NT2/D1 (cell line): ENCODE measurements around the gene MYO7A.

Source experiments
- DNase-seq: peaks from one replicate; pipeline ENCODE4 v3.0.0-alpha.2; 2011; ENCODE audit warnings: low read depth, low spot score
- H3K27me3 ChIP-seq: 2 replicates; pipeline ENCODE4 v1.6.0; 2011; ENCODE audit warnings: mild to moderate bottlenecking; ENCODE audit not compliant: insufficient read length, insufficient read depth
- H3K36me3 ChIP-seq: 2 replicates; pipeline ENCODE4 v1.6.1; 2011; ENCODE audit warnings: mild to moderate bottlenecking, low read length, mixed read lengths; ENCODE audit not compliant: insufficient read depth, insufficient read length
- H3K4me1 ChIP-seq: 2 replicates; pipeline ENCODE4 v1.5.1; 2011; ENCODE audit not compliant: insufficient read depth, insufficient read length
- H3K4me3 ChIP-seq: 2 replicates; pipeline ENCODE4 v1.5.1; 2011; ENCODE audit warnings: low read depth; ENCODE audit not compliant: insufficient read length
- H3K9ac ChIP-seq: 2 replicates; pipeline ENCODE4 v1.6.0; 2011; ENCODE audit warnings: low read depth; ENCODE audit not compliant: insufficient read length
- H3K9me3 ChIP-seq: 2 replicates; pipeline ENCODE4 v1.5.1; 2011; ENCODE audit warnings: mild to moderate bottlenecking, low read length; ENCODE audit not compliant: insufficient read depth
- SUZ12 ChIP-seq: IDR thresholded peaks from 2 replicates; pipeline ENCODE4 v1.6.1; 2011; ENCODE audit not compliant: insufficient read length, insufficient read depth; ENCODE audit errors: extremely low read depth
- YY1 ChIP-seq: IDR thresholded peaks from 2 replicates; pipeline ENCODE4 v1.6.1; 2011; ENCODE audit not compliant: insufficient read length, insufficient read depth
- ZNF274 ChIP-seq: IDR thresholded peaks from 2 replicates; pipeline ENCODE4 v1.6.1; 2011; ENCODE audit warnings: mild to moderate bottlenecking, low read depth, low read length

Gene MYO7A

DNA sequence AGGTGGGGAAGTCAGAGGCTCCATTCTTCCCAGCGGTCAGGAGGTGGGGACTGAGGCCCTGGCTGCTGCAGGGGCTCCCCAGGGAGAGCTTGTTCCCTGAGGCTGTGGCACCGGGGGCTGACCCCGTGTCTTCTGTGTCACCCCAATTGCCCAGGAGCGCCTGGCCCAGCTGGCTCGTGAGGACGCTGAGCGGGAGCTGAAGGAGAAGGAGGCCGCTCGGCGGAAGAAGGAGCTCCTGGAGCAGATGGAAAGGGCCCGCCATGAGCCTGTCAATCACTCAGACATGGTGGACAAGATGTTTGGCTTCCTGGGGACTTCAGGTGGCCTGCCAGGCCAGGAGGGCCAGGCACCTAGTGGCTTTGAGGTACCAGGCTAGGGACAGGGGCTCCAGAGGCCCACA, 53.2 kb downstream of the MYO7A start:
- Histone ChIP-seq H3K36me3 (no peaks in the 10 kb centered on the region), H3K27me3 (no peaks in the 10 kb centered on the region), H3K4me3 (no peak overlapping the region), H3K4me1 (peaks cover 2% of the 10 kb centered on the region), H3K9me3 (no peaks in the 10 kb centered on the region), H3K9ac (no peak overlapping the region)
- no peak for DNase-seq
- TF ChIP-seq ZNF274 (no peak), YY1 (no peak), SUZ12 (no peak)

DNA sequence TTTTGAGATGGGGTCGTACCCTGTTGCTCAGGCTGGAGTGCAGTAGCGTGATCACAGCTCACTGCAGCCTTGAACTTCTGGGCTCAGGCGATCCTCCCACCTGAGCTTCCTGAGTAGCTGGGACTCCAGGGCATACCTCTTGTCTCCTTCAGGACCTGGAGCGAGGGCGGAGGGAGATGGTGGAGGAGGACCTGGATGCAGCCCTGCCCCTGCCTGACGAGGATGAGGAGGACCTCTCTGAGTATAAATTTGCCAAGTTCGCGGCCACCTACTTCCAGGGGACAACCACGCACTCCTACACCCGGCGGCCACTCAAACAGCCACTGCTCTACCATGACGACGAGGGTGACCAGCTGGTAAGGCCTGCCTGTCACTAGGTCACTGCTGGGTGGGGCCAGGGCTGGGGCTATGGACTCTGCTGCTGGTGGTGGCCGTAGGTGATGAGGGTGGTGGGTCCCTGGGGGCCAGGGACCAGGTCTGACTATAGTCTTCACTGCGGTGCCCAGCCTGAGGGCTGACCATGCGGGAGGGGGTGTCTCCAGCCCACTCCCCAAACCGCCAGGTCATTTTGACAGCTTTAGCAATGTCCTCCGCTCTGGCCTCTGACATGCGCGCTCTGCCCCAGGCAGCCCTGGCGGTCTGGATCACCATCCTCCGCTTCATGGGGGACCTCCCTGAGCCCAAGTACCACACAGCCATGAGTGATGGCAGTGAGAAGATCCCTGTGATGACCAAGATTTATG, 53.9 kb downstream of the MYO7A start:
- Histone ChIP-seq H3K9me3 (no peaks in the 10 kb centered on the region), H3K4me1 (no peaks in the 10 kb centered on the region), H3K4me3 (no peak overlapping the region), H3K9ac (no peak overlapping the region), H3K27me3 (no peaks in the 10 kb centered on the region), H3K36me3 (no peaks in the 10 kb centered on the region)
- no peak for DNase-seq
- no peak for TF ChIP-seq ZNF274
- TF ChIP-seq SUZ12, result no peak
- no peak for TF ChIP-seq YY1

DNA sequence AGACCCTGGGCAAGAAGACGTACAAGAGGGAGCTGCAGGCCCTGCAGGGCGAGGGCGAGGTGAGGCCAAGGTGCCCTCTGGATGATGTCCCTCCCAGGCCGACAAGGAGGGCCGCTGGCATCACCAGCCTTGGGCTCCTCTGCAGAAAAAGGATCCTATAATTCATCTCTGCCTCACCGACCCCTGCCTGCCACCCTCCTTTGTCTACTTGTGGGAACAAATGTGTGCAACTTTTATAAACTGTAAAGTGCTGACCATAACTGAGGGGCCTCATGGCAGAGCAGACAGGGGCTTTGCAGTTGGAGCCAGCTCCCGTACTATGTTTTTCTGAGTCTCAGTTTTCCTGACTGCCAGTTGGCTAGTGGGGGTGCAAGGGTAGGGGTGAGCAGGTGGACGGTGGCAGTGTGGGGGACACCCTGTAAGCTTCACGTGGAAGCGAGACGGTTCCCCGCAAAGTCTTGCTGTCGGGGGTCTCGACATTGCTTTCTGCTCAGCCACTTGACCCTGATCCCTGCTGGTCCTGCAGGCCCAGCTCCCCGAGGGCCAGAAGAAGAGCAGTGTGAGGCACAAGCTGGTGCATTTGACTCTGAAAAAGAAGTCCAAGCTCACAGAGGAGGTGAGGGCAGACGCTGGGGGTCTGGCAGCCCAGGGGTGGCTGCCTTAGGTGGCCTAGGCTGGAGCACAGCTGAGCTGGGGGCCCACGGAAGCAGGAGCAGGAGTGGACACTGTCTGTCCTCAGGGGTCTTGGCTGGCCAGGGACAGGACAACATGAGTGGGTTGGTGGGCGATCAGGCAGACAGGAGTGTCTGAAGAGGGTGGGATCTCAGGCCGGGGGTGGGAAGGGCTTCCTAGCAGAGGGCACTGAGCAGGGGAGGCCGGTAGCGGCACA, 54.7 kb downstream of the MYO7A start:
- Histone ChIP-seq H3K27me3 (no peaks in the 10 kb centered on the region), H3K9me3 (no peaks in the 10 kb centered on the region), H3K36me3 (no peaks in the 10 kb centered on the region), H3K4me3 (no peak overlapping the region), H3K9ac (no peak overlapping the region), H3K4me1 (no peaks in the 10 kb centered on the region)
- no peak for DNase-seq
- TF ChIP-seq YY1 (no peak), SUZ12 (no peak), ZNF274 (no peak)

DNA sequence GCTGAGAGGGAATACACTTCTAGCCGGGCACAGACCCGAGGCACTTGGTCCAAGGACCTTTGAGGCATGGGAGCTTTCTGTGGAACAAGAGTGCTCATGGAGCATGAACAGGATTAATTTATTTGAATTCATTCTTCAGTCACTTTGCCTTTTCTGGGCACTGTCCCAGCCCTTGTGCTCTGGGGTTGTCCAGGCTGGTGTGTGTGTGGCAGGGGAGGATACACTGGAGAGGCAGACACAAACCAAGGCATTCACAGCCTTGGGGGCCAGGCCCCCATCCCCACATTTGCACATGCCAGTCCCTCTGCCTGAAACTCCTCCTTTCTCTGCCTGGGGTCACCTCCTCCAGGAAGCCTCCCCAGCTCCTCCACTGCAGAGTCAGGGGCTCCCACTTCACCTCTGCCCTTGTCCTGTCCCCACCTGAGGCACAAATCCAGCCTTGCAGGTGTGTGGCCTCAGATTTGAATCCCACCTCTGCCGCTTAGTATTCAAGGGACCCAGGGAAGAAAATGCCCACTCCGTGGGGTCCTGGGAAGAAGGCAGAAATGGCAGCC, 55.5 kb downstream of the MYO7A start:
- no peak for TF ChIP-seq ZNF274
- no peak for TF ChIP-seq SUZ12
- TF ChIP-seq YY1, result no peak
- Histone ChIP-seq H3K4me3 (no peak overlapping the region), H3K9ac (no peak overlapping the region), H3K36me3 (no peaks in the 10 kb centered on the region), H3K9me3 (no peaks in the 10 kb centered on the region), H3K4me1 (no peaks in the 10 kb centered on the region), H3K27me3 (no peaks in the 10 kb centered on the region)
- DNase-seq, result no peak

DNA sequence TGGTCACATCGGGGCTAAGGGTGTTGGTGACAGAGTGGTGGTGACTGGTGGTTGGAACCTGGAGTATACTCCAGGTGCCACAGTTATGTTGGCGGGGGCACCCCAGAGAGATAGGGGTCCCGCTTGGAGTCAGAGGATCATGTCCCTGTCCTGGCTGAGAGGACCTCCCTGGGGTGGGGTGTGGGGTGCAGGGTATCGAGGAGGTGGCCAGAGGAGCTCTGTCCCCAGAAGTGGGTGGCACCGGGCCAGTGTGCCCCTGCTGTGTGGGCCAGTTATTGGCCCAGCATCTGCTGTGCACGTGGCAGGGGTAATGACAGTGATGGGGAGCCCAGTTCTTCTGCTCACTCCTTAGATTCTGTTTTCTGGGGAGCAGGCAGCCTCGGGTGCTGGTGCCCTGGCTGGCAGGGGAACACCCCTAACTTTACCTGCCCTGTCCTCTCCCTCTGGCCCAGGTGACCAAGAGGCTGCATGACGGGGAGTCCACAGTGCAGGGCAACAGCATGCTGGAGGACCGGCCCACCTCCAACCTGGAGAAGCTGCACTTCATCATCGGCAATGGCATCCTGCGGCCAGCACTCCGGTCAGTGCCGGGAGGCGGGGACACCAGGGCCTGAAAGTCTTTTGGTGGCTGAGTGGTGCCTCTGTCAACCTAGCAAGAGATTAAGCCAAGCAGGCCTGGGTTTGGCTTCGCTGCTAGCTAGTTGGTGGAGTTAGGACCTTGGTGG, 56.3 kb downstream of the MYO7A start:
- no peaks in the 10 kb centered on the region for H3K9me3 ChIP-seq
- H3K27me3 ChIP-seq, result no peaks in the 10 kb centered on the region
- TF ChIP-seq SUZ12, result no peak
- DNase-seq, result no peak
- H3K9ac ChIP-seq, result no peak overlapping the region
- H3K4me3 ChIP-seq, result no peak overlapping the region
- peaks cover 2% of the 10 kb centered on the region for H3K4me1 ChIP-seq
- H3K36me3 ChIP-seq, result no peaks in the 10 kb centered on the region

DNA sequence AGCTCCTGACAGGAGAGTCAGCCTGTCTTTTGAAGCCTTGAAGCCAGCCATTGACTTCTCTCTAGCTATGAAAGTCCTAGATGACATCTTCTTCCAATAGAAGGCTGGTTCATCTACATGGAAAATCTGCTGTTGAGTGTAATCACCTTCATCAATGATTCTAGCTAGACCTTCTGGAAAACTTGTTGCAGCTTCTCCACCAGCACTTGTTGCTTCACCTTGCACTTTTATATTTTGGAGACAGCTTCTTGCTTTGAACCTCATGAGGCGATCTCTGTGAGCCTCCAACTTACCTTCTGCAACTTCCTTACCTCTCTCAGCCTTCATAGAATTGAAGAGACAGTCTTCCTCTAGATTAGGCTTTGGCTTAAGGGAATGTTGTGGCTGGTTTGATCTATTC, 58.3 kb downstream of the MYO7A start:
- Histone ChIP-seq H3K9me3 (no peaks in the 10 kb centered on the region), H3K4me1 (peaks cover 5% of the 10 kb centered on the region), H3K36me3 (no peaks in the 10 kb centered on the region), H3K27me3 (no peaks in the 10 kb centered on the region), H3K4me3 (no peak overlapping the region), H3K9ac (no peak overlapping the region)
- TF ChIP-seq YY1, result no peak
- no peak for TF ChIP-seq SUZ12
- TF ChIP-seq ZNF274, result no peak
- no peak for DNase-seq
